Mucosa of descending colon (tissue), 3 donors: ENCODE measurements around the gene MAP2K6. TPM values are rescaled to one million over a fixed set of nuclear protein-coding genes. Genes with fewer than 3 reads are reported as not detected.

Experiments
- ATAC-seq: fragments of 200-7000 bp; cut with Tn5 transposase; one replicate; pipeline ENCODE4 v1.9.1; 2020; ENCODE audit warnings: mild to moderate bottlenecking, moderate library complexity
- DNase-seq, 3 donors: peaks; one replicate each; pipeline ENCODE4 v3.0.0-alpha.2; 2020
- H3K36me3 ChIP-seq: fragments of 200-600 bp; one replicate; pipeline ENCODE4 v1.8.0; 2021; ENCODE audit warnings: low read depth, mild to moderate bottlenecking
- H3K4me1 ChIP-seq: fragments of 200-600 bp; one replicate; pipeline ENCODE4 v1.8.0; 2021; ENCODE audit warnings: low read depth, mild to moderate bottlenecking
- H3K4me3 ChIP-seq: fragments of 200-600 bp; one replicate; pipeline ENCODE4 v1.8.0; 2021; ENCODE audit warnings: mild to moderate bottlenecking
- H3K9me3 ChIP-seq: fragments of 200-600 bp; one replicate; pipeline ENCODE4 v1.8.0; 2021; ENCODE audit warnings: mild to moderate bottlenecking
- CTCF ChIP-seq: fragments of 200-600 bp; IDR thresholded peaks from one replicate; pipeline ENCODE4 v1.8.0; 2022; ENCODE audit warnings: antibody characterized with exemption, mild to moderate bottlenecking
- intact Hi-C, 2 donors: fragments of 100-400 bp; cut with DNase I in 1 of 2; cut with micrococcal nuclease in 1 of 2; formaldehyde crosslinking; loops; one replicate each; pipeline versions ENCODE4 v1.11.0 to v1.11.1; 2022; cut with DNase I, micrococcal nuclease
- total RNA-seq, 3 donors: library from RNA; stranded (reverse); fragmentation: NEBNext Ultra II Directional in 2 of 3; extraction: Animal tissue kit (Norgen Biotek cat#: 25700) in 2 of 3; gene quantifications; one replicate each; pipeline versions ENCODE4 v1.2.1 to v1.2.4, GENCODE V29; 2021 to 2023
- donor health status: DM: no; HTN: no; CAD: no; lungs with moderate emphysema.
- donor health status: DM: no; HTN: no; CAD: no.
- donor health status: DM: no; HTN: yes; CAD: no.

Gene MAP2K6
- total RNA-seq, 3 donors from 2014 or later, result 62.9 to 146 (median 117) TPM

- ATAC-seq (no peak), DNase-seq (no peak)
- intact Hi-C loops, result no loop called here
- Histone ChIP-seq H3K36me3 (no peaks in the 10 kb centered on the region), H3K9me3 (no peaks in the 10 kb centered on the region), H3K4me1 (no peaks in the 10 kb centered on the region), H3K4me3 (no peak overlapping the region)
- TF ChIP-seq CTCF, result no peak
These were observed 166.8 kb downstream of the MAP2K6 start for GRCh38 chr17:69581061-69581961.

GRCh38 chr17:69588316-69588715 lies 173.8 kb downstream of the MAP2K6 start:
- Histone ChIP-seq H3K36me3 (no peaks in the 10 kb centered on the region), H3K4me1 (no peaks in the 10 kb centered on the region), H3K4me3 (no peak overlapping the region), H3K9me3 (no peaks in the 10 kb centered on the region)
- no peak for TF ChIP-seq CTCF
- no peak for ATAC-seq
- DNase-seq, result no peak
- intact Hi-C loops, result no loop called here

- intact Hi-C loops, result no loop called here
- ATAC-seq (no peak), DNase-seq (no peak)
- H3K9me3 ChIP-seq, result no peaks in the 10 kb centered on the region
- no peaks in the 10 kb centered on the region for H3K4me1 ChIP-seq
- H3K4me3 ChIP-seq, result no peak overlapping the region
- TF ChIP-seq CTCF, result no peak
- H3K36me3 ChIP-seq, result no peaks in the 10 kb centered on the region
These were observed 174.3 kb downstream of the MAP2K6 start for GRCh38 chr17:69588827-69589239.

- H3K9me3 ChIP-seq, result no peaks in the 10 kb centered on the region
- no peaks in the 10 kb centered on the region for H3K4me1 ChIP-seq
- ATAC-seq, result no peak
- H3K4me3 ChIP-seq, result no peak overlapping the region
- intact Hi-C loops, result no loop called here
- no peak for TF ChIP-seq CTCF
- no peaks in the 10 kb centered on the region for H3K36me3 ChIP-seq
- DNase-seq, result no peak
These were observed 176.2 kb downstream of the MAP2K6 start for GRCh38 chr17:69590671-69591070.

GRCh38 chr17:69592692-69593350 lies 178.3 kb downstream of the MAP2K6 start:
- TF ChIP-seq CTCF, result no peak
- DNase-seq, result no peak
- Histone ChIP-seq H3K9me3 (no peaks in the 10 kb centered on the region), H3K4me1 (no peaks in the 10 kb centered on the region), H3K36me3 (no peaks in the 10 kb centered on the region), H3K4me3 (no peak overlapping the region)
- intact Hi-C loops, result no loop called here
- no peak for ATAC-seq
